ENCODE measurements around the gene PCDHA1.

PCDHA1 gene

DNA sequence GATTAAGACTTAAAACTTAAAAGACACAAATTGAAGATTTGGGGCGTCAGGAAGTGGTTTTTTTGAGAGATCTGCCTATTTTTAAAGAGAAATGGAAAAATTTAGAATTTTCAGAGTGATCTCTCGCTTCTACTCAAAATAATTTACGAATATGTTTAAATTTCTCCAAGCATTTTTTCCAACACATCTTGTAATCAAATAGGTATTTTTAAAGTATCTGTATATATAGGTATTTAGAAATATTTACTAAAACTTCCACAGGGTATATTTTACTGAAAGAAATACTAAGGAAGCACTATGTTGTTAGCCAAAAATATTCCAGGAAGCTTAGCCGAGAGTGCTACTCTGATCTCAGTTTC, 255.5 kb downstream of the PCDHA1 start:
- DNase-seq (ENCODE audit: low read depth in 2 of 2) = no peak

DNA sequence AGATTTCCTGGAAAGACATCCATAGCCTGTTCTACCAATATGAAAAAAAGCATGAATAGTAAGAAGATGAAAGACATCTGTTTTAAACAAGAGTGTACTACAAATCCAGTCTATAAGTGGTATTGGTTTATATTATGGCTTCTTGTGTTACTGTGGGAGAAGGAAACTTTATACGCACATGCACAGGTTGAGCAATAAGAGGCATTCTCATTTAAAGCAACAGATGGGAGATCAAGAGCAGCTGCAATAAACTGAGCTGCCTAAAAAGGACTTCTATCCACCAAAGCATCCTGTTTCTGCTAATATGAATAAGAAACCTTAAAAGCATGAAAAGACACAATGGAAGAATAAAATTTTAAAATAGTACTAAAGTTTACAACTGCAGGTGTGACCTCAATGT, 256.6 kb downstream of the PCDHA1 start:
- no peak for DNase-seq (ENCODE audit: low read depth in 2 of 2)

DNA sequence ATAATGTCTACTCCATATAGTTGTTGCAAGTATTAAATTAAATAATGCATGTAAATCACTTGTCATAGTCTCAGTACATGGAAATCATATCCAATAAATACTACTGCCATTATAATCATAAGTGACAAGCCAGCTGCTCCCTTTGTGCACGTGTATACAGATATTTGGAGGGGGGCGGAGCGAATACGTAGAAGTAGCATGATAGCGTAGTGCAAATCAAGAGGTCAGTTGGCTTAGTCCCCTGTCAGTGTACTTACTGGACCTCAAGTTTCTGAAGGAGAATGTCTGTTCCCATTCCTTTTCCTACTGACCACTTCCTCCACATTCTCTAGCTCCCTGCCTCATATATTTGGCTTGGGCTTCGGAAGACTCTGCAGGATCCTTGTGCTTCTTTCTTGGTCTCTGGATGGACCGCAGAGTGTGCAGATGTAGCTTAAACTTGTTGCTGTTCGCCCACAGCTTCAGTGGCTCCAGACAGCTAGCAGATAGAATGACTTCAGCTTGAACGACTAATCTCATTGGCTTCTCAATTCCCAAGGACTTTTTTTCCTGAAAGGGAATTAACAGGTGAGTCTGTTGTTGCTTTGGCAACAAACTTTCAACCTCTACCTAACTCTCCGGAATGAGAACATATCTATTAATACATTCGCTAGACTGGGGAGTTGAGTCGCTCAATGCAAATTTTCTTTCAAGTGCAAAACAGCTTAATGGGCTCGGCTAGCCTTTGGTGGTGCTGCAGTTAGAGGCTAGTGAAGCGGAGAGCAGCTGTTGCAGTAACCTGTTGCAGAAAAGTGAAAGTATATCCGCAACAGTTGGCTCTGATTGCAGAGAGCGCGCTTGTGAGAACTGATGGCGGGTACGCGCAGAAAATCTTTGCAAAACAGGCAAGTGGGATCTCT, 264.9 kb downstream of the PCDHA1 start, which contains the start of gene PCDHB1:
TSS of gene PCDHB1 (plus strand) at position 753 of the 899 bp plus-strand sequence. CDS start at position 850, 97 bp downstream.
- no peak for DNase-seq (ENCODE audit: low read depth in 2 of 2)

DNA sequence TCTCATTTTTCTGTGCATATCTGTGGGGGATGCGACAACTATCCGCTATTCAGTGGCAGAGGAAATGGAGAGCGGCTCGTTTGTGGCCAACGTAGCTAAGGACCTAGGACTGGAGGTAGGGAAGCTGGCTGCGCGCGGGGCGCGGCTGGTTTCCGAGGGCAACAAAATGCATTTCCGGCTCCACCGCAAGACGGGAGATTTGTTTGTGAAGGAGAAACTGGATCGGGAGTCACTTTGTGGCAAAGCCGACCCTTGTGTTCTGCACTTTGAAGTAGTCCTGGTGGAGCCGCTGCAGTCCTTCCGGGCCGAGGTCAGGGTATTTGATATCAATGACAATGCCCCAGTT, 265.6 kb downstream of the PCDHA1 start:
- no peak for DNase-seq (ENCODE audit: low read depth in 2 of 2)
